Esophagus mucosa (tissue), 1 donor: ENCODE measurements around the gene SETD2. TPM values are rescaled to one million over a fixed set of nuclear protein-coding genes. Genes with fewer than 3 reads are reported as not detected.
"Not testable (repeated sequence)": the region's sequence is repeated elsewhere in the genome, so short reads cannot be mapped to it uniquely, and the experiment has no call there.

ENCODE experiments used
- ATAC-seq: fragments of 200-7000 bp; cut with Tn5 transposase; one replicate; pipeline ENCODE4 v1.9.1; 2020
- total RNA-seq: library from RNA; stranded (reverse); gene quantifications from one replicate; pipeline ENCODE4 v1.2.4, GENCODE V29; 2023
- donor health status: DM: yes; HTN: yes; CAD: no.

The SETD2 gene
- total RNA-seq, 1 donor from 2014 or later, result 26.6 TPM

GRCh38 chr3:47034868-47035489, 128.9 kb downstream of the SETD2 start:
- ATAC-seq, result no peak

- not testable (repeated sequence) for ATAC-seq
These were observed 132.9 kb downstream of the SETD2 start for GRCh38 chr3:47031041-47031440.

GRCh38 chr3:47028667-47029066, 135.2 kb downstream of the SETD2 start:
- ATAC-seq, result peak; percentile 19

- no peak for ATAC-seq
These were observed 135.8 kb downstream of the SETD2 start for GRCh38 chr3:47028146-47028545.

GRCh38 chr3:47026432-47026831, 137.5 kb downstream of the SETD2 start:
- ATAC-seq, result not testable (repeated sequence)

- ATAC-seq, result peak; percentile 88
These were observed 139.0 kb downstream of the SETD2 start for GRCh38 chr3:47024932-47025331.

- ATAC-seq, result no peak
These were observed 141.3 kb downstream of the SETD2 start for GRCh38 chr3:47022641-47023071.

GRCh38 chr3:47020311-47020710, 143.6 kb downstream of the SETD2 start:
- no peak for ATAC-seq

GRCh38 chr3:47019201-47019600, 144.7 kb downstream of the SETD2 start:
- ATAC-seq, result peak; percentile 62

GRCh38 chr3:47018269-47018611, 145.7 kb downstream of the SETD2 start:
- no peak for ATAC-seq

- ATAC-seq, result no peak
These were observed 146.2 kb downstream of the SETD2 start for GRCh38 chr3:47017504-47018268.

GRCh38 chr3:47016934-47017435, 146.9 kb downstream of the SETD2 start:
- ATAC-seq, result peak; percentile 26

GRCh38 chr3:47016086-47016933, 147.6 kb downstream of the SETD2 start:
- ATAC-seq, result no peak

GRCh38 chr3:47015151-47015550, 148.8 kb downstream of the SETD2 start:
- no peak for ATAC-seq

GRCh38 chr3:47014036-47014435, 149.9 kb downstream of the SETD2 start:
- ATAC-seq, result no peak

- ATAC-seq, result no peak
These were observed 150.7 kb downstream of the SETD2 start for GRCh38 chr3:47013231-47013630.

- no peak for ATAC-seq
These were observed 151.3 kb downstream of the SETD2 start for GRCh38 chr3:47012342-47013230.

- no peak for ATAC-seq
These were observed 152.5 kb downstream of the SETD2 start for GRCh38 chr3:47011371-47011770.

- no peak for ATAC-seq
These were observed 153.0 kb downstream of the SETD2 start for GRCh38 chr3:47010910-47011309.

- no peak for ATAC-seq
These were observed 153.7 kb downstream of the SETD2 start for GRCh38 chr3:47010111-47010712.
